Measurements from ENCODE around the gene LTBP1. TPM values are rescaled to one million over a fixed set of nuclear protein-coding genes. Genes with fewer than 3 reads are reported as not detected.

The LTBP1 gene
- total RNA-seq, 2 experiments from 2014 or later, result 0.03 to 0.24 TPM

DNA sequence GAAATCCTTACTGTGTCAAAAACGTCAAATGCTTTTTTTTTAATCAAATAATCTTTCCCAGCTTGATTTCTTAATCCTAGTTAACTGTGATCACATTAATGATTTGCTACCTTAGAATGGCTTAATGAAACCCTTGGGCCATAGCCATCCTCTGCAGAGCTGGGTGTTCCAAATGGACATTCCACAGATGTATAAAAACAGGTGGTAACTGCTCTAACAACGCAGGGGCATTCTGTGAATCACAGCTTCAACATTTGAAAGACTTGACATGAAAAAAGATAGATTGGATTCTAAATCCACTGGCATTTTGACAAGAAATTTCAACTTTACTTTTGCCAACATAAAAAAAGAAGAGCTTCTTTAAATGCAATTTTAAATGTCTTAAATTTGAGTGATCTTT lies 459.9 kb downstream of the LTBP1 start:
- ChIA-PET POLR2A (no interaction called here), CTCF (interaction anchor here (1.6 to 2.1 kb wide), 2 partner anchors 11 to 176 kb away, joined by 4 to 7 read pairs; no protein-coding TSS in a partner anchor)
- ATAC-seq, result no peak
- H3K36me3 Mint-ChIP-seq (ENCODE audit: low read depth), result no peaks in the 10 kb centered on the region
- no peak overlapping the region for H3K27ac Mint-ChIP-seq
- no peaks in the 10 kb centered on the region for H3K9me3 Mint-ChIP-seq (ENCODE audit: insufficient read depth)
- DNase-seq, result no peak
- H3K4me3 Mint-ChIP-seq, result no peak overlapping the region
- no peaks in the 10 kb centered on the region for H3K4me1 Mint-ChIP-seq (ENCODE audit: low read depth)
- H3K27me3 Mint-ChIP-seq (ENCODE audit: low read depth), result peaks cover 5% of the 10 kb centered on the region

DNA sequence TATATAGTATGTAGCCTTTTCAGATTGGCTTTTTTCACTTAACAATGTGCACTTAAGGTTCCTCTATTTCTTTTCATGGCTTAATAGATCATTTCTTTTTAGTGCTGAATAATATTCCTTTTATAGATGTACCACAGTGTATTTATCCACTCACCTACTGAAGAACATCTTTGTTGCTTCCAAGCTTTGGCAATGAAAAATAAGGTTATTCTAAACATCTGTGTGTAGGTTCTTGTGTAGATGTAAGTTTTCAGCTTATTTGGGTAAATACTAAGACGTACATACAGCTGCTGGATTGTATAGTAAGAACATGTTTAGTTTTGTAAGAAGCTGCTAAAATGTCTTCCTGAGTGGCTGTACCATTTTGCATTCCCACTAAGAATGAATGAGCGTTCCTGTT lies 461.4 kb downstream of the LTBP1 start:
- CTCF ChIA-PET, result interaction anchor here (1.6 to 2.1 kb wide), 2 partner anchors 12 to 174 kb away, joined by 4 to 7 read pairs; no protein-coding TSS in a partner anchor

DNA sequence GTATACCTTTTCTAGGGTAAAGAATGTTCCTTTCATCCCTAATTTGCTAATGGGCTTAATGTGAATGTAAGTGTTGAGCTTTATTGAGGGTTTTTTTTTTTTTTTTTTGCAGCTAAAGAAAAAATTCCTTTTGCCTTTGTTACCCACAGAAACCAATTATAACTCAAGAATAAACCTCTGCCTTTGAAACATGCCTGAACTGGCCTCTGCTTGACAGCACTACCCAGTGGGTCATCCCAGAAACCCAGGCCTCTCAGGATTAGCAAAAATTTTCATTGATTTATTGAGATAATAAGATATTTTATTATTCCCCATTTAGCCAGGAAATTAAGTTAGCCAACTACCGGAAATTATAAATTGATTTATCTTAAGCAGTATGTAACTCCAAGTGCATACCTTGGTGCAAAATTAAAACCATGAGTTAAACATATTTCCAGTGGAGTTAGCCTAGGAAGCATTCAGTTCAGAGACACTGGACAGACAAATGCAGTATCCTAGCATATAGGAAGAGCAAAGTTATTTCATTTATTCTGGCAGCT lies 462.7 kb downstream of the LTBP1 start:
- ChIA-PET CTCF (no interaction called here), POLR2A (no interaction called here)
- Mint-ChIP-seq H3K4me1 (ENCODE audit: low read depth) (no peaks in the 10 kb centered on the region), H3K36me3 (ENCODE audit: low read depth) (no peaks in the 10 kb centered on the region), H3K27me3 (ENCODE audit: low read depth) (peaks cover 5% of the 10 kb centered on the region), H3K27ac (no peak overlapping the region), H3K9me3 (ENCODE audit: insufficient read depth) (no peaks in the 10 kb centered on the region), H3K4me3 (no peak overlapping the region)
- ATAC-seq (no peak), DNase-seq (no peak)

More for the DNA sequence above, 461.4 kb downstream of the LTBP1 start:
- POLR2A ChIA-PET, result no interaction called here
- H3K4me1 Mint-ChIP-seq (ENCODE audit: low read depth), result no peaks in the 10 kb centered on the region
- no peaks in the 10 kb centered on the region for H3K36me3 Mint-ChIP-seq (ENCODE audit: low read depth)
- no peak overlapping the region for H3K4me3 Mint-ChIP-seq
- H3K27ac Mint-ChIP-seq, result no peak overlapping the region
- ATAC-seq (no peak), DNase-seq (no peak)
- H3K9me3 Mint-ChIP-seq (ENCODE audit: insufficient read depth), result no peaks in the 10 kb centered on the region
- peaks cover 5% of the 10 kb centered on the region for H3K27me3 Mint-ChIP-seq (ENCODE audit: low read depth)

DNA sequence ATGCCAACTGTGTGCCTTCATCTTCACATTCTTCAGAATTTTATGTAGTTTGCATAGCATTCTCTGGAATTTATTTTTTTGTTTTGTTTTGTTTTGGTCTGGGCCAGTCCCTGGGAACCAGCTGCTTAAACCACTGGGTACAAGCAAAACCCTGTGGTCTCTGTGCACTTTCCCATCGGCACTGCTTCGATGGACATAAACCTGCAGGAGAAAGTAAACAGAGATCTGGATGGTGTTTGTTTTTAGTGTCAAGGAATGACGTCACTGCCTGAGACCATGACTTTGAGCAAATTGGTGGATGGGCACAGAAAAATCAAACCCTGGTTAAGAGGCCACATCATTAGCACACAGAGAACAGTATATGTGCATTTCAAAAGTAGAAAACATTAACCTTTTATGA lies 465.0 kb downstream of the LTBP1 start:
- no peaks in the 10 kb centered on the region for H3K9me3 Mint-ChIP-seq (ENCODE audit: insufficient read depth)
- peaks cover 4% of the 10 kb centered on the region for H3K27me3 Mint-ChIP-seq (ENCODE audit: low read depth)

DNA sequence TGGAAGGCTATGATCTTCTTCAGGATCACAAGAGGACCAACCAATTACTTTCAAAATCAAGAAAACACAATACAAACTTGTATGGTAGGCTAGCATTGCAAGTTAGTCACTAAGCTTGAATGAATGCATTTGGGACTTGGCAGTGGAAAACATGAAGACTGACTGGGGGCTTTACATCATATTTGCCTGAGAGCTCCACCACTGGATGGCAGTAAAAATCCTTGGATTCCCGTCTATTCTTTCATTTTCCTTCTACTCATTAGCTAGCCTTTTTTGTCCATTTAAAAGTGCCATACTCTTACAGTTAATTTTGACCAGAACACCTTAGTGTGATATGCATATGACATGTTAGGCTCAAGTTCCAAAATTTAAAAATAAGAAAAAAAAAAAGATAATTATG lies 466.2 kb downstream of the LTBP1 start:
- ChIA-PET CTCF (interaction anchor here (0.7 to 2.3 kb wide), 3 partner anchors 170 to 641 kb away, joined by 3 to 7 read pairs (median 3); no protein-coding TSS in a partner anchor), POLR2A (interaction anchor here (1.0 kb wide), 1 partner anchor 17 kb away, joined by 3 read pairs; no protein-coding TSS in a partner anchor)
- DNase-seq, result no peak
- Mint-ChIP-seq H3K27ac (no peak overlapping the region), H3K9me3 (ENCODE audit: insufficient read depth) (no peaks in the 10 kb centered on the region), H3K4me1 (ENCODE audit: low read depth) (no peaks in the 10 kb centered on the region), H3K36me3 (ENCODE audit: low read depth) (no peaks in the 10 kb centered on the region), H3K4me3 (no peak overlapping the region), H3K27me3 (ENCODE audit: low read depth) (peaks cover 6% of the 10 kb centered on the region)
- no peak for ATAC-seq

More for the DNA sequence above, 465.0 kb downstream of the LTBP1 start:
- H3K27ac Mint-ChIP-seq, result no peak overlapping the region
- H3K36me3 Mint-ChIP-seq (ENCODE audit: low read depth), result no peaks in the 10 kb centered on the region
- no peak overlapping the region for H3K4me3 Mint-ChIP-seq
- ATAC-seq (no peak), DNase-seq (no peak)
- ChIA-PET CTCF (interaction anchor here (2.3 kb wide), 1 partner anchor 172 kb away, joined by 7 read pairs; no protein-coding TSS in a partner anchor), POLR2A (no interaction called here)
- no peaks in the 10 kb centered on the region for H3K4me1 Mint-ChIP-seq (ENCODE audit: low read depth)

DNA sequence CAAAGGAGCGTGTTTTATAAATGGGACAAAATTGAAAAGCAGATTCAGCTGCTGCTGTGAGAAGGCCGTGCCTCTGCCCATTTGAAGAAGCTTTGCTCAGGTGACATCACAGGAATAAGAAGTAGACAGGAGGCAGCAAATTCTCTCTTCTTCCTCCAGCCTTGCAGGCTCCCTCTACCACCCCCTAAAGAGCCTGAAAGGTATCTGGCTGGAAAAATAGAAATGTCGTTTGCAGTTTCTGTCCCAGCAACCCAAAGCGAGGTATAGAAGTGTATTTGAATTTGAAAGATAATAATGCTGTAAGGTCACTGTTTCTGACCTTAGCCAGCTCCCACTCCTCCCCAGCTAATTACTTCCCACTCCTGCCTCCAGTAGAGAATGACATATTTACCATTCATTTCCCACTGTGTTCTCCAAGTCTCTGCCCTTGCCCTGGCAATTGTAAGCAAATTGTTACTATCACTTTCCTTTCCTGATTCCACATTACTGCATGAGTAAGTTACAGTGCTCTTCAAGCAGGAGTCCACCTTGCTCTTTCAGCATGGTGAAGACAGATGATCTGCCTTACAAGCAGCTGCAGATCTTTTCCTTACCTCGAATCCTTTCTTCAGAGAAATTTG lies 472.9 kb downstream of the LTBP1 start:
- H3K4me1 Mint-ChIP-seq (ENCODE audit: low read depth), result no peaks in the 10 kb centered on the region
- DNase-seq, result no peak
- no peak for ATAC-seq
- peaks cover 6% of the 10 kb centered on the region for H3K27me3 Mint-ChIP-seq (ENCODE audit: low read depth)
- no peaks in the 10 kb centered on the region for H3K9me3 Mint-ChIP-seq (ENCODE audit: insufficient read depth)
- ChIA-PET POLR2A (no interaction called here), CTCF (no interaction called here)
- H3K4me3 Mint-ChIP-seq, result no peak overlapping the region
- no peaks in the 10 kb centered on the region for H3K36me3 Mint-ChIP-seq (ENCODE audit: low read depth)
- no peak overlapping the region for H3K27ac Mint-ChIP-seq

DNA sequence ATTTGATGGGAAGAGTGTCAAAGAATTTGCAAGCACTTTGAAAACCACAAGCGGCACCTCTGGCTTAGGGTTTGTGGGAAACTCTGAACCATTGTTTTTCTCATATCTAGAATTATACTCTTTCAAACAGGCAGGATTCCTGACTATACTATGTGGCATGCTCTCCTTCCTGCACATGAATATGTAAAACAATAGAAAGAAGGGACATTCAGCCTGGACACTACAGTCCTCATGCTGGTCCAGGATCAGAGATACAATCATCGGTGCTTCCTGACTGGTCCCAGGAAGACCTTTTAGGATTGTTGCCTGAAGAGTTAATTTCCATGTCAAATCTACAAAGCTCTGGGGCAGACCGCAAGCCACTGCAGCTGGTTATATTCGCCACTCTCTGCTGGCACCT lies 474.0 kb downstream of the LTBP1 start:
- Mint-ChIP-seq H3K4me1 (ENCODE audit: low read depth) (no peaks in the 10 kb centered on the region), H3K27me3 (ENCODE audit: low read depth) (peaks cover 6% of the 10 kb centered on the region), H3K36me3 (ENCODE audit: low read depth) (no peaks in the 10 kb centered on the region), H3K9me3 (ENCODE audit: insufficient read depth) (no peaks in the 10 kb centered on the region), H3K4me3 (no peak overlapping the region), H3K27ac (no peak overlapping the region)
- CTCF ChIA-PET, result no interaction called here
- POLR2A ChIA-PET, result no interaction called here
- ATAC-seq (no peak), DNase-seq (no peak)

DNA sequence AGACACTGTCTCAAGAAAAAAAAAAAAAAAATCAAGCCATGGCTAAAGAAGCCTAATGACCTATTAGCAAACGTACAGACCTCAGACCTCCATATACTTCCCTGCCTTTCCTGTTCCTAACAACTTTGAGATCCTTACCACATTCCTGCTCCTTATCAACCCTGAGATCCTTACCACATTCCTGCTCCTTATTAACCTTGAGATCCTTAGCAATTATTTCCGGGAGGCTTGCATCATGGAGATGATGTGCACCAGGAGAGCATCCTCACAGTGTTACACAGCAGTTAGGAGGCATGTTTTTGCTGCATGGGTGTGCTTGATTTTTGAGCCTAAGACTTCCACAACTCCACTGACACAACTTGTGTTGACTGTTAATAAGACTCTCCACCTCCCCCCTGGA lies 475.1 kb downstream of the LTBP1 start:
- POLR2A ChIA-PET, result interaction anchor here (0.7 kb wide), 1 partner anchor 185 kb away, joined by 4 read pairs; no protein-coding TSS in a partner anchor
- ATAC-seq, result no peak
- no peaks in the 10 kb centered on the region for H3K36me3 Mint-ChIP-seq (ENCODE audit: low read depth)
- H3K27ac Mint-ChIP-seq, result no peak overlapping the region
- peaks cover 4% of the 10 kb centered on the region for H3K27me3 Mint-ChIP-seq (ENCODE audit: low read depth)
- H3K9me3 Mint-ChIP-seq (ENCODE audit: insufficient read depth), result no peaks in the 10 kb centered on the region
- CTCF ChIA-PET, result no interaction called here
- no peak overlapping the region for H3K4me3 Mint-ChIP-seq
- DNase-seq, result no peak
- no peaks in the 10 kb centered on the region for H3K4me1 Mint-ChIP-seq (ENCODE audit: low read depth)

DNA sequence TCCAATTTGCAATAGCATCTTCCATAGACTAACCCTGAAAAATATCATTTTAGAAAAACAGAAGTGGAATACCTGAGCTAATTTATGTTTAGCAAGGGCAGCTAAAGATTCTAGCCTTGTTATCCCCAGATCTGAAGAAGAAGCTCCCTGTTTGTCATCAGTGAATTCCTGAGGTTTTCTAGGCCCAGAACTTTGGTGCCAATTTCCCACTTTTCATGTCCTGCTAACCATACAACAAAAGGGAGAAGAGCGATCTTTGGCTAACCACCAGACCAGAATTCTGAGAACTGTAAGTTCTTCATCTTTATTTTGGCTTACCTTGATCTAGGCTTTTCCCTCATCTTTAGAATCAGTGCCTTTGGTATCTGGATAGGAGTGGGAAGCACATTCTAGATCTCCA lies 478.4 kb downstream of the LTBP1 start:
- no peak overlapping the region for H3K27ac Mint-ChIP-seq
- ChIA-PET CTCF (interaction anchor here (1.0 kb wide), 1 partner anchor 158 kb away, joined by 3 read pairs; no protein-coding TSS in a partner anchor), POLR2A (no interaction called here)
- H3K4me1 Mint-ChIP-seq (ENCODE audit: low read depth), result no peaks in the 10 kb centered on the region
- no peak overlapping the region for H3K4me3 Mint-ChIP-seq
- H3K36me3 Mint-ChIP-seq (ENCODE audit: low read depth), result no peaks in the 10 kb centered on the region
- H3K27me3 Mint-ChIP-seq (ENCODE audit: low read depth), result peaks cover 2% of the 10 kb centered on the region
- DNase-seq, result no peak
- no peak for ATAC-seq
- no peaks in the 10 kb centered on the region for H3K9me3 Mint-ChIP-seq (ENCODE audit: insufficient read depth)

DNA sequence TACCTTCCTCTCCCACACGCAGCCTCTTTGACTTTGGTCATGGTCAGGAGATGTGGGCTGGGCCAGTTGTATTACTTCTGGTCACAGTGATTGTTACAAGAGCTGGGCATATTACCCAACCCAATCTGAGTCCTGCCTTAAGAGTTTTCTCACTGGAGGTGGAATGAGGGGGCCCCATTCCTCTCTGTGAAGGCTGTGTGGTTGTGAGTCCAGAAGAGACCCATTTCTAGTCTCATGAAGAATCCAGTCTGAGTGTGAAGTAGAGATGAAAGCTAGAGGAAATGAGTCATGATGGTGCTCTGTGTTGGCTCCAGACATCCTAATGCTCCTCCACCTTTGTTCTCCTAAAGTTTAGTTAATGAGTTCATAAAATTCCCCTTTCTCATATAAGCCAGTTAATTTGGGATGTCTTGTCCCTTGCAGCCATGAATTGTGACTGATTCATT lies 478.9 kb downstream of the LTBP1 start:
- Mint-ChIP-seq H3K27me3 (ENCODE audit: low read depth) (peaks cover 2% of the 10 kb centered on the region), H3K27ac (no peak overlapping the region), H3K36me3 (ENCODE audit: low read depth) (no peaks in the 10 kb centered on the region), H3K9me3 (ENCODE audit: insufficient read depth) (no peaks in the 10 kb centered on the region), H3K4me1 (ENCODE audit: low read depth) (no peaks in the 10 kb centered on the region), H3K4me3 (no peak overlapping the region)
- DNase-seq, result no peak
- ChIA-PET POLR2A (no interaction called here), CTCF (interaction anchor here (1.0 kb wide), 1 partner anchor 158 kb away, joined by 3 read pairs; no protein-coding TSS in a partner anchor)
- no peak for ATAC-seq

DNA sequence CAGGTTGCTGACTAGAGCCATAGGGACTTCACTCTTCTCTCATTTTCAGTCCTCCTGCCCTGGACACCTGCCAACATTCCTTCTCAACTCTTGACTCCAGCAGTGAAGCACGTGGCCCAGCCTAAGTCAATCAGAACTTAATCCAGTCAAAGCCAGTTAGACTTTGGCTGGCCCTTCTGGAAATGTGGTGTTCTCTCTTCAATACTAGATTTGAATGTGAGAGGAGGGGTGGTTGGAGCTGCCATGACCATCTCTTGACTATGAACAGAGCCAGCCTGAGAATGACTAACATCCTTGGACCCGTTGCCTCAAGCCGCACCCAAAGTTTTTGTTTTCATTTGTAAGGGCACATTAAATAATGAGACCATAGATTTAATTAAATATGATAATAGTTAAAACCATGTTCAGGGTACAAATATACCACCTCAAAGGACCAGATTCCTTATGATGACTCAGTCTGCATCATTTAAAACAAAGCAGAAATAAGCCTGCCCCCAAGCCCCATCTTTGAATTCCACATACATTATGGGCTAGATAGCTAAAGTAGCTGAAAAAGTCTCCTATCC lies 480.0 kb downstream of the LTBP1 start:
- Mint-ChIP-seq H3K36me3 (ENCODE audit: low read depth) (no peaks in the 10 kb centered on the region), H3K4me1 (ENCODE audit: low read depth) (no peaks in the 10 kb centered on the region), H3K27ac (no peak overlapping the region), H3K27me3 (ENCODE audit: low read depth) (no peaks in the 10 kb centered on the region), H3K4me3 (no peak overlapping the region), H3K9me3 (ENCODE audit: insufficient read depth) (no peaks in the 10 kb centered on the region)
- ChIA-PET POLR2A (no interaction called here), CTCF (no interaction called here)
- ATAC-seq (no peak), DNase-seq (no peak)

DNA sequence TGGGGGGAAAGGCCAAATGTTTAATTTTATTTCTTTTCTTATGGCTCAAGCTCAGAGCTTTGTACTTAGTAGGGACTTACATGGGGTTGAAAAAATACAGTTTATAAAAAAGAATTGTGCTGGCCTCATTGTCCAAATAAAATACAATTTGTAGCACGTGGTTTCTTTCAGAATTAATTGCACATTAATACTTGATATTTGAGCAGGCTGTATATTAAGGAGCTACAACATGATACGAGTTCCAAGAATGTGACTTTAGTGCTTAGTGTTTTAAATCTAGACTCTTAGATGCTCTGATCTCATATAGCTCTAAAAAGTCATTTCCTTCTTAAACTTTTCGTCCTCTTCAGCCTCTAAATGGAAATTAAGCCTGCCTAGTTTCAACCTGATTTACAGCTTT lies 483.3 kb downstream of the LTBP1 start:
- no peak overlapping the region for H3K4me3 Mint-ChIP-seq
- CTCF ChIA-PET, result no interaction called here

More for the DNA sequence above, 483.3 kb downstream of the LTBP1 start:
- H3K9me3 Mint-ChIP-seq (ENCODE audit: insufficient read depth), result no peaks in the 10 kb centered on the region
- no peak for DNase-seq
- no peak overlapping the region for H3K27ac Mint-ChIP-seq
- POLR2A ChIA-PET, result no interaction called here
- peaks cover 5% of the 10 kb centered on the region for H3K27me3 Mint-ChIP-seq (ENCODE audit: low read depth)
- H3K36me3 Mint-ChIP-seq (ENCODE audit: low read depth), result no peaks in the 10 kb centered on the region
- no peaks in the 10 kb centered on the region for H3K4me1 Mint-ChIP-seq (ENCODE audit: low read depth)
- ATAC-seq, result no peak

Data from activated CD8-positive, alpha-beta T cell treated with anti-CD3 and anti-CD28 coated beads, Interleukin-2, amount 10 ng/mL, durations not matched to agents 7 days and 5 days (primary cell).